ENCODE measurements around the gene DBX1.

- TF ChIP-seq, protein P1, sequence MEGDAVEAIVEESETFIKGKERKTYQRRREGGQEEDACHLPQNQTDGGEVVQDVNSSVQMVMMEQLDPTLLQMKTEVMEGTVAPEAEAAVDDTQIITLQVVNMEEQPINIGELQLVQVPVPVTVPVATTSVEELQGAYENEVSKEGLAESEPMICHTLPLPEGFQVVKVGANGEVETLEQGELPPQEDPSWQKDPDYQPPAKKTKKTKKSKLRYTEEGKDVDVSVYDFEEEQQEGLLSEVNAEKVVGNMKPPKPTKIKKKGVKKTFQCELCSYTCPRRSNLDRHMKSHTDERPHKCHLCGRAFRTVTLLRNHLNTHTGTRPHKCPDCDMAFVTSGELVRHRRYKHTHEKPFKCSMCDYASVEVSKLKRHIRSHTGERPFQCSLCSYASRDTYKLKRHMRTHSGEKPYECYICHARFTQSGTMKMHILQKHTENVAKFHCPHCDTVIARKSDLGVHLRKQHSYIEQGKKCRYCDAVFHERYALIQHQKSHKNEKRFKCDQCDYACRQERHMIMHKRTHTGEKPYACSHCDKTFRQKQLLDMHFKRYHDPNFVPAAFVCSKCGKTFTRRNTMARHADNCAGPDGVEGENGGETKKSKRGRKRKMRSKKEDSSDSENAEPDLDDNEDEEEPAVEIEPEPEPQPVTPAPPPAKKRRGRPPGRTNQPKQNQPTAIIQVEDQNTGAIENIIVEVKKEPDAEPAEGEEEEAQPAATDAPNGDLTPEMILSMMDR (IDR thresholded peaks at IDR 0.05) = no peak
- TF ChIP-seq EZH2phosphoT487 (IDR thresholded peaks at IDR 0.05) = no peak
Measured at GRCh38 chr11:20112291-20113148, 47.8 kb downstream of the DBX1 start.
